Neural cell (in vitro differentiated cells): Measurements from ENCODE around the gene SNTG2. TPM values are rescaled to one million over a fixed set of nuclear protein-coding genes. Genes with fewer than 3 reads are reported as not detected.

Experiments
- H2AFZ ChIP-seq: fragments of 200-600, 300-800 bp; sonication (generic), shearing (Covaris generic); 2 replicates; pipeline ENCODE4 v1.6.0; 2014; ENCODE audit warnings: low read depth, mild to moderate bottlenecking, antibody characterized with exemption, low read length, moderate library complexity
- H3F3A ChIP-seq: fragments of 200-600 bp; shearing (Covaris generic); 2 replicates; pipeline ENCODE4 v1.6.1; 2016; ENCODE audit warnings: mild to moderate bottlenecking, moderate library complexity, mixed read lengths, antibody characterized with exemption, low read length; ENCODE audit not compliant: insufficient read depth, poor library complexity, severe bottlenecking
- H3K27ac ChIP-seq: fragments of 200-600, 300-800 bp; sonication (generic), shearing (Covaris generic); 2 replicates; pipeline ENCODE4 v1.5.1; 2014; ENCODE audit warnings: mild to moderate bottlenecking, low read length, moderate library complexity
- H3K27me3 ChIP-seq: fragments of 300-800, 200-600 bp; sonication (generic), shearing (Covaris generic); 2 replicates; pipeline ENCODE4 v1.6.0; 2014; ENCODE audit warnings: mild to moderate bottlenecking, low read depth, low read length, moderate library complexity; ENCODE audit not compliant: insufficient read depth
- H3K36me3 ChIP-seq: fragments of 300-800, 200-600 bp; sonication (generic), shearing (Covaris generic); 2 replicates; pipeline ENCODE4 v1.5.1; 2014; ENCODE audit warnings: mild to moderate bottlenecking, antibody characterized with exemption, low read length, moderate library complexity; ENCODE audit not compliant: insufficient read depth
- H3K4me2 ChIP-seq: fragments of 300-800, 200-600 bp; sonication (generic), shearing (Covaris generic); 2 replicates; pipeline ENCODE4 v1.6.0; 2014; ENCODE audit warnings: mild to moderate bottlenecking, low read length
- H3K4me3 ChIP-seq: fragments of 300-800, 200-600 bp; sonication (generic), shearing (Covaris generic); 2 replicates; pipeline ENCODE4 v1.5.1; 2014; ENCODE audit warnings: mild to moderate bottlenecking, low read length, moderate library complexity
- H3K79me2 ChIP-seq: fragments of 200-600 bp; shearing (Covaris generic); replicated peaks from 2 replicates; pipeline ENCODE4 v1.6.0; 2014; ENCODE audit warnings: mild to moderate bottlenecking, low read length, moderate library complexity; ENCODE audit not compliant: insufficient read depth
- H3K9ac ChIP-seq: fragments of 300-800, 200-600 bp; sonication (generic), shearing (Covaris generic); 2 replicates; pipeline ENCODE4 v1.6.1; 2016; ENCODE audit warnings: mild to moderate bottlenecking, low read length, mixed read lengths
- H3K9me2 ChIP-seq: fragments of 200-600 bp; shearing (Covaris generic); 2 replicates; pipeline ENCODE4 v1.6.1; 2016; ENCODE audit warnings: mild to moderate bottlenecking, low read length, mixed read lengths; ENCODE audit not compliant: insufficient read depth
- H3K9me3 ChIP-seq: fragments of 200-600, 300-800 bp; sonication (generic), shearing (Covaris generic); 2 replicates; pipeline ENCODE4 v1.6.1; 2016; ENCODE audit warnings: mild to moderate bottlenecking, mixed run types, low read length, moderate library complexity, mixed read lengths
- H4K20me1 ChIP-seq: fragments of 200-600 bp; shearing (Covaris generic); 2 replicates; pipeline ENCODE4 v1.6.1; 2016; ENCODE audit warnings: mild to moderate bottlenecking, mixed run types; ENCODE audit not compliant: insufficient read depth
- EP300 ChIP-seq: fragments of 450-650 bp; conservative IDR thresholded peaks from 2 replicates; pipeline ENCODE4 v1.6.1; 2014; ENCODE audit warnings: antibody characterized with exemption, mild to moderate bottlenecking, moderate library complexity; ENCODE audit not compliant: poor library complexity, severe bottlenecking
- EZH2 ChIP-seq: fragments of 200-600, 300-800 bp; shearing (Covaris generic), sonication (generic); IDR thresholded peaks from 2 replicates; pipeline ENCODE4 v1.6.1; 2014; ENCODE audit warnings: antibody characterized with exemption, low read length, borderline replicate concordance, mild to moderate bottlenecking; ENCODE audit not compliant: insufficient read depth, poor library complexity, severe bottlenecking
- MXI1 ChIP-seq: fragments of 450-650 bp; conservative IDR thresholded peaks from 2 replicates; pipeline ENCODE4 v1.6.1; 2014; ENCODE audit warnings: antibody characterized with exemption, mild to moderate bottlenecking; ENCODE audit not compliant: poor library complexity, severe bottlenecking
- POLR2AphosphoS5 ChIP-seq: IDR thresholded peaks from 2 replicates; pipeline ENCODE4 v1.6.1; 2012
- RAD21 ChIP-seq: fragments of 450-650 bp; conservative IDR thresholded peaks from 2 replicates; pipeline ENCODE4 v1.6.1; 2014; ENCODE audit warnings: antibody characterized with exemption, mild to moderate bottlenecking, moderate library complexity
- REST ChIP-seq: IDR thresholded peaks from 2 replicates; pipeline ENCODE4 v1.6.1; 2012; ENCODE audit warnings: borderline replicate concordance
- SMC3 ChIP-seq: fragments of 450-650 bp; conservative IDR thresholded peaks from 2 replicates; pipeline ENCODE4 v1.6.1; 2014; ENCODE audit warnings: antibody characterized with exemption, mild to moderate bottlenecking, moderate library complexity; ENCODE audit not compliant: poor library complexity
- TAF1 ChIP-seq: IDR thresholded peaks from 2 replicates; pipeline ENCODE4 v1.6.1; 2012; ENCODE audit warnings: low read depth
- polyA plus RNA-seq: library from polyadenylated mRNA; depleted of rRNA; stranded (reverse); fragments of >200 nt; gene quantifications from 2 replicates; pipeline ENCODE4 v1.2.3, GENCODE V29; 2014
- TF ChIP-seq, protein P1 (sequence below): fragments of 450-650 bp; IDR thresholded peaks from 2 replicates; pipeline ENCODE4 v1.5.1; 2014; ENCODE audit warnings: antibody characterized with exemption, mild to moderate bottlenecking, moderate library complexity; ENCODE audit not compliant: poor library complexity, severe bottlenecking

SNTG2 gene
- polyA plus RNA-seq, 1 donor from 2014 or later, result not detected

- TF ChIP-seq REST (no peak), MXI1 (no peak)
Measured at GRCh38 chr2:1078326-1078725, 127.7 kb downstream of the SNTG2 start (continued).

DNA sequence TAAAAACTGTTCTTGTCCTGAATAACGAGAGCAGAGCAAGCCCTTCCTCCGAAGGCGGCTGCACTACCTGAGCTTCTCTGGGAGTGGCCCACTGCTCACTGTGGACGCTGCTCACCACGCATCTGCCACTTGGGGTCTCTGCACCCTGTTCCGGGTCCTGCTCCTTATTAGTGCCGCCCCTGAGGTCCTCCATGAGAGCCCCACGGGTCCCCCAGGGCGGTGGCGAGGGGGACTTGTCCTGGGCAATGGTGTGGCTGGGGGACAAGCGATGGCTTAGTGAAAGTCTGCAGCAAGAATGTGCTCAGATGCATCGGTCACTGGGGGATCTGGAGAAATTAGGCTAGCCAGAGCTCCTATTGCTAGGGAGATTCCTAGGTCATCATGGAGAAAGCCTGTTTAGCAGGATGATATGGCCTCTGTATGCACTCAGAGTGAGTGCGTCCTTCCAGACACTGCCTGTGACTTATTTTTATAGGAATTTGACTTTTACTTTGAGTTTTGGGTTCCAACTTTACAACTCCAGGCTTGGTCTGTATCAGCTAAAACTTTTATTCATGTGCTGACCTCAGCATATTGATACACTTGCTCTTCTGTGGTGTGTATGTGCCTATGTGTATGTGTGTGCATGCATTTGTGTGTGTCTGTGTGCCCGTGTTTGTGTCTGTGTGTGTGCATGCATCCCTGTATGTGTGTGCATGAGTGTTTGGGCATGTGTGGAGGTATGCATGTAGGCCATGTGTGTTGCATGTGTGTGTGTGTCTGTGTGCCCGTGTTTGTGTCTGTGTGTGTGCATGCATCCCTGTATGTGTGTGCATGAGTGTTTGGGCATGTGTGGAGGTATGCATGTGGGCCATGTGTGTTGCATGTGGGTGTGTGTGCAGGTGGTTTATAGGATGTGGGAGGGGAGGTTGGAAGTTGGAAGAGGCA, 129.5 kb downstream of the SNTG2 start:
- no peaks in the 10 kb centered on the region for H3K27me3 ChIP-seq
- TF ChIP-seq MXI1, result no peak
- no peak for TF ChIP-seq REST
- TF ChIP-seq RAD21, result no peak
- no peak for TF ChIP-seq TAF1
- TF ChIP-seq, protein P1, sequence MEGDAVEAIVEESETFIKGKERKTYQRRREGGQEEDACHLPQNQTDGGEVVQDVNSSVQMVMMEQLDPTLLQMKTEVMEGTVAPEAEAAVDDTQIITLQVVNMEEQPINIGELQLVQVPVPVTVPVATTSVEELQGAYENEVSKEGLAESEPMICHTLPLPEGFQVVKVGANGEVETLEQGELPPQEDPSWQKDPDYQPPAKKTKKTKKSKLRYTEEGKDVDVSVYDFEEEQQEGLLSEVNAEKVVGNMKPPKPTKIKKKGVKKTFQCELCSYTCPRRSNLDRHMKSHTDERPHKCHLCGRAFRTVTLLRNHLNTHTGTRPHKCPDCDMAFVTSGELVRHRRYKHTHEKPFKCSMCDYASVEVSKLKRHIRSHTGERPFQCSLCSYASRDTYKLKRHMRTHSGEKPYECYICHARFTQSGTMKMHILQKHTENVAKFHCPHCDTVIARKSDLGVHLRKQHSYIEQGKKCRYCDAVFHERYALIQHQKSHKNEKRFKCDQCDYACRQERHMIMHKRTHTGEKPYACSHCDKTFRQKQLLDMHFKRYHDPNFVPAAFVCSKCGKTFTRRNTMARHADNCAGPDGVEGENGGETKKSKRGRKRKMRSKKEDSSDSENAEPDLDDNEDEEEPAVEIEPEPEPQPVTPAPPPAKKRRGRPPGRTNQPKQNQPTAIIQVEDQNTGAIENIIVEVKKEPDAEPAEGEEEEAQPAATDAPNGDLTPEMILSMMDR, result no peak
- no peak for TF ChIP-seq SMC3
- TF ChIP-seq POLR2AphosphoS5, result no peak
- TF ChIP-seq EP300, result no peak
- TF ChIP-seq EZH2, result no peak
- no peaks in the 10 kb centered on the region for H3K9me2 ChIP-seq

More for the DNA sequence above, 129.5 kb downstream of the SNTG2 start:
- H3K4me2 ChIP-seq, result no peak overlapping the region
- H3K4me3 ChIP-seq, result no peak overlapping the region
- H3K79me2 ChIP-seq, result no peaks in the 10 kb centered on the region
- H3K9me3 ChIP-seq, result no peaks in the 10 kb centered on the region
- no peak overlapping the region for H3K9ac ChIP-seq
- no peaks in the 10 kb centered on the region for H3K36me3 ChIP-seq
- no peaks in the 10 kb centered on the region for H4K20me1 ChIP-seq
- H3K27ac ChIP-seq, result no peak overlapping the region
- no peak overlapping the region for H2AFZ ChIP-seq
- H3F3A ChIP-seq, result no peaks in the 10 kb centered on the region
